ENCODE data around the gene CD72.

DNA sequence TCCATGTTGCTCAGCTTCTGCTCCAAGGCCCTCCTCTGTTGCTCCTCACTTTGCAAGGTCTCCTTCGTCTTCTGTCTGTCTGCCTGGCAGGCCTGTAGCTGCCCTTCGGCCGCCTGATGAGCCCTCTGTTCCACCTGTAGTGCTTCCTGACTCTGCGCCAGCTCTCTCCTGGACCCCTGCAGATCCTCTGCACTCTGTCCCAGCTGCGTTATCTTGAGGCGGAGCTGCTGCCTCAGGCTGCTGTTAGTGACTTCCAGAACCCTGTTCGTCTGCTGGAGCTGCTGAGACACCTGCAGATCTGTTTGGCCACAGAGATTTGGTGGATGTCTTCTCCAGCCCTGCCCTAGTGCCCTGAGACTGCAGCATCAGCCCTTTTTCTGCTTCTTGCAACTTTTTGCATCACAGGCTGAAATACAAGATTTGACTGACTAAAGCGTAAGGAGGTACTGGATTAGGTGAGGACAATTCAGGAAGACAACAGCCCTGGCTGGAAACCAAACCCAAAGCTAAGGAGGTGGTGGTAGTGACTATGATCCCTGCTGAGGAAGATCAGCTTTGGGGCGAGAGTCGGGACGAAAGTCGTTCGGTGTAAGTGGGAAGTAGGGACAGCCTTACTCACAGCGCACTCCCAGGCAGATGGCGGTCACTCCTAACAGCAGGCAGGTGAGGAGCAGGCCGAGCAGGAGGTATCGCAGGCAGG, 2.1 kb downstream of the CD72 start:
- no peak for TF ChIP-seq POLR2A (IDR thresholded peaks at IDR 0.05)
- TF ChIP-seq, protein P1, sequence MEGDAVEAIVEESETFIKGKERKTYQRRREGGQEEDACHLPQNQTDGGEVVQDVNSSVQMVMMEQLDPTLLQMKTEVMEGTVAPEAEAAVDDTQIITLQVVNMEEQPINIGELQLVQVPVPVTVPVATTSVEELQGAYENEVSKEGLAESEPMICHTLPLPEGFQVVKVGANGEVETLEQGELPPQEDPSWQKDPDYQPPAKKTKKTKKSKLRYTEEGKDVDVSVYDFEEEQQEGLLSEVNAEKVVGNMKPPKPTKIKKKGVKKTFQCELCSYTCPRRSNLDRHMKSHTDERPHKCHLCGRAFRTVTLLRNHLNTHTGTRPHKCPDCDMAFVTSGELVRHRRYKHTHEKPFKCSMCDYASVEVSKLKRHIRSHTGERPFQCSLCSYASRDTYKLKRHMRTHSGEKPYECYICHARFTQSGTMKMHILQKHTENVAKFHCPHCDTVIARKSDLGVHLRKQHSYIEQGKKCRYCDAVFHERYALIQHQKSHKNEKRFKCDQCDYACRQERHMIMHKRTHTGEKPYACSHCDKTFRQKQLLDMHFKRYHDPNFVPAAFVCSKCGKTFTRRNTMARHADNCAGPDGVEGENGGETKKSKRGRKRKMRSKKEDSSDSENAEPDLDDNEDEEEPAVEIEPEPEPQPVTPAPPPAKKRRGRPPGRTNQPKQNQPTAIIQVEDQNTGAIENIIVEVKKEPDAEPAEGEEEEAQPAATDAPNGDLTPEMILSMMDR (IDR thresholded peaks at IDR 0.05): no peak
- no peak for TF ChIP-seq POLR2AphosphoS5 (IDR thresholded peaks at IDR 0.05)
- TF ChIP-seq EP300 (IDR thresholded peaks at IDR 0.05): no peak

All from upper lobe of left lung (tissue), 4 donors.